Fibroblast of mammary gland (primary cell): ENCODE results near the gene EDA.

Source experiments
- DNase-seq: peaks from one replicate; pipeline ENCODE4 v3.0.0-alpha.2; 2010; ENCODE audit warnings: low read depth
- H3K4me3 ChIP-seq: 2 replicates; pipeline ENCODE4 v1.5.1; 2011; ENCODE audit warnings: low read depth, mild to moderate bottlenecking, low read length, moderate library complexity; ENCODE audit not compliant: control insufficient read depth
- TF ChIP-seq, protein P1 (sequence below): conservative IDR thresholded peaks from 2 replicates; pipeline ENCODE4 v1.5.1; 2011; ENCODE audit warnings: low read depth, low read length, inconsistent platforms; ENCODE audit not compliant: control insufficient read depth, insufficient read depth

The EDA gene

DNA sequence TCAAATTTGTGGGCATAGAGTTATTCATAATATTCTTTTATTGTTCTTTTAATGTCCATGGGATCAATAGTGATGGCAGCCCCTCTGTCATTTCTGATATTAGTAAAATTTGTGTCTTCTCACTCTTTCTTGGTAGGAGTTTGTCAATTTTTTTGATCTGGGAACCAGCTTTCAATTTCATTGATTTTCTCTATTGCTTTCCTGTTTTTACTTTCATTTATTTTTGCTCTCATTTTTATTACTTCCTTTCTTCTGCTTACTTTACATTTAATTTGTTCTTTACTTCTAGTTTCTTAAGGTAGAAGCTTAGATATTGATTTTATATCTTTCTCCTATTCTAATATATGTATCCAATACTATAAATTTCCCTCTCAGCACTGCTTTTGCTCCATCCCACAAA lies 393.1 kb downstream of the EDA start:
- no peak for DNase-seq
- no peak overlapping the region for H3K4me3 ChIP-seq
- TF ChIP-seq, protein P1, sequence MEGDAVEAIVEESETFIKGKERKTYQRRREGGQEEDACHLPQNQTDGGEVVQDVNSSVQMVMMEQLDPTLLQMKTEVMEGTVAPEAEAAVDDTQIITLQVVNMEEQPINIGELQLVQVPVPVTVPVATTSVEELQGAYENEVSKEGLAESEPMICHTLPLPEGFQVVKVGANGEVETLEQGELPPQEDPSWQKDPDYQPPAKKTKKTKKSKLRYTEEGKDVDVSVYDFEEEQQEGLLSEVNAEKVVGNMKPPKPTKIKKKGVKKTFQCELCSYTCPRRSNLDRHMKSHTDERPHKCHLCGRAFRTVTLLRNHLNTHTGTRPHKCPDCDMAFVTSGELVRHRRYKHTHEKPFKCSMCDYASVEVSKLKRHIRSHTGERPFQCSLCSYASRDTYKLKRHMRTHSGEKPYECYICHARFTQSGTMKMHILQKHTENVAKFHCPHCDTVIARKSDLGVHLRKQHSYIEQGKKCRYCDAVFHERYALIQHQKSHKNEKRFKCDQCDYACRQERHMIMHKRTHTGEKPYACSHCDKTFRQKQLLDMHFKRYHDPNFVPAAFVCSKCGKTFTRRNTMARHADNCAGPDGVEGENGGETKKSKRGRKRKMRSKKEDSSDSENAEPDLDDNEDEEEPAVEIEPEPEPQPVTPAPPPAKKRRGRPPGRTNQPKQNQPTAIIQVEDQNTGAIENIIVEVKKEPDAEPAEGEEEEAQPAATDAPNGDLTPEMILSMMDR = no peak

DNA sequence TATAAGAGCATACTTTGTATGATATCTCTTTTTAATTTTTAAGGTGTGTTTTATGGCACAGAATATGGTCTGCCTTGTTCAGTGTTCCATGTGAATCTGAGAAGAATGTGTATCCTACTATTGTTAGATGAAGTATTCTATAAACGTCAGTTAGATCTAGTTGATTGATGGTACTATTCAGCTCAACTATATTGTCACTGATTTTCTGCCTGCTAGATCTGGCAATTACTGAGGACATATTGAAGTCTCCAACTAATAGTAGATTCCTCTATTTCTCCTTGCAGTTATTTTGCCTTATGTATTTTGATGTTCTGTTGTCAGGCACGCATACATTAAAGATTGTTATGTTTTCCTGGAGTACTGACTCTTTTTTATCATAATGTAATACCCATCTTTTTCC lies 394.1 kb downstream of the EDA start:
- no peak for DNase-seq
- TF ChIP-seq, protein P1 = no peak
- H3K4me3 ChIP-seq = no peak overlapping the region

DNA sequence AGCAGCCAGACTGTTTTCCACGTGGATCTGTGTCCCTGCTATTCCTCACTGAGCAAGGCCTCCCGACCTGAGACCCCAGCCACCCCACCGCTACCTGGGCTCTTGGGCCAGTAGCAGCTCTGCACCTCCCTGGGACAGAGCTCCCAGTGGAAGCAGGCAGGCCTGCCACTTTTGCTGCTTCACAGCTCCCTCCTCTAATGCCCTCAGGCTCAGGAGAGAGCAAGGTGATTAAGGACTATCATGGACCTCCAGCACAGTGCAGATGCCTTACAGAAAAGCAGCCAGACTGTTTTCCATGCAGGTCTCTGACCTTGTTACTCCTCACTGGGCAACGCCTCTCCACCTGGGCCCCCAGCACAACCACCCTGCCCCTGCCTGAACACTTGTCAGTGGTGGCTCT lies 396.8 kb downstream of the EDA start:
- TF ChIP-seq, protein P1 = no peak
- no peak overlapping the region for H3K4me3 ChIP-seq
- no peak for DNase-seq

DNA sequence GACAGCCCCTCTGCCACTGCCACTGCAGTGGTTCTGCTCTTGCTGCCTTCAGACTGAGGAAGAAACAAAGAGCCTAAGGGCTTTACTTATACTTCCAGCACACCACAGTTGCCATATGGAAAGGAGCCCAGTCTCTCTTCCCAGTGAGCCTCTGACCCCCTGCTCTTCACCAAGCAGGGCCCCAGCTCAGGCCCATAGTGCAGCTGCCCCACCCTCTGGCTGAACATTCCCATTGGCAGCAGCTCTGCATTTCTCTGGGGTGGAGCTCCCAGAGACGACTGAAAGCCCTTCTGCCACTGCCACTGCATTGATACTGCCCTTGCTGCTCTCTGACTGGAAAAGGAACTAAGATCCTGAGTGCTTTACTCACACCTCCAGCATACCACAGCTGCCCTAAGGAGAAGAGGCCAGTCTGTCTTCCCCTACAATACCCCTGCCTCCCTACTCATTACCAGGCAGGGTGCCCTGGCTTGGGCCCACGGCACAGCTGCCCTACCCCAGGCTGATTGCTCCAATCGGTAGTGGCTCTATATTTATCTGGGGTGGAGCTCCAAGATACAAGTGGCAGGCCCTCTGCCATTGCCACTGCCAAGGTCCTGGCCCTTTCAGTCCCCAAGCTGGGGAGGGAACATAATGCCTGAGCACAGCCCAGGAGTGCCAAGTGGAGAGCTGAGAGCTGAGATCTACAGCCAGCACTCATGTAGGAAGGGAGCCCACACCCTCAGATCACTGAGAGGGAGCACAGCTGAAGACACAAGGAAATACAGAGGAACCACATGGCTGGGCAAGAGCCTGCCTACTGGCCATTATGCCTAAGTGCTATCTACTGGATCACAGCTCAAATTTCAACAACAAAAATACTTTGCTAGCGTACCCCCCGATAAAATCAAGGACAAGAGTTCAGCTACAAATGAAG lies 397.8 kb downstream of the EDA start:
- TF ChIP-seq, protein P1 = no peak
- no peak overlapping the region for H3K4me3 ChIP-seq
- DNase-seq = no peak

DNA sequence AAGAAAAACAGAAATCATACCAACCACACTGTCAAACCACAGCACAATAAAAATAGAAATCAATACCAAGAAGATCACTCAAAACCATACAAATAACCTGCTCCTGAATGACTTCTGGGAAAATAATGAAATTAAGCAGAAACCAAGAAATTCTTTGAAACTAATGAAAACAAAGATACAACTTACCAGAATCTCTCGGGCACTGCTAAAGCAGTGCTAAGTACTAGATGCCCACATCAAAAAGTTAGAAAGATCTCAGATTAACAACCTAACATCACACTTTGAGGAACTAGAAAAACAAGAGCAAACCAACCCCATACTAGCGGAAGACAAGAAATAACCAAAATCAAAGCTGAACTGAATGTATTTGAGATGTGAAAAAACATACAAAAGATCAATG lies 400.6 kb downstream of the EDA start:
- DNase-seq = no peak
- H3K4me3 ChIP-seq = no peak overlapping the region
- TF ChIP-seq, protein P1 = no peak

DNA sequence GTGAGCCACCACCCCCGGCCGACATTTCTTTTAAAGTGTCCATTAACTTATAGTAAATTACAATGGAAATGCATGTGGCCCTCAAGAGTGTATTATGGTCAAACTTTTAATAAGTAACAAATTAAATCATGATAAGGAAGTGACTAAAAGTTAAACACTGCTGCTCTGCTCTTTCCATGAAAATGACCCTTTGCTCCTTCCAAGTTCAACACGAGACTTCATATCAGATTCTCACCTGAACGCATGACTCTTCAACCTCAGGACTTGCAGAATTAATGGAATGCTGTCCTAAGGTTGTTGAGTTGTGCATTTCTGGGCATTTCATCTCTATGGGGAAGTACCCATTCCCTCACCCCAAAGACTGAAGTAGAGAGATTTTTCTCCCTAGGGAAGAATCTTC lies 406.7 kb downstream of the EDA start:
- TF ChIP-seq, protein P1 = no peak
- DNase-seq = no peak
- no peak overlapping the region for H3K4me3 ChIP-seq
